Measurements from ENCODE around the gene FHIP1A.
"Not testable (repeated sequence)": the region's sequence is repeated elsewhere in the genome, so short reads cannot be mapped to it uniquely, and the experiment has no call there.

FHIP1A gene

DNA sequence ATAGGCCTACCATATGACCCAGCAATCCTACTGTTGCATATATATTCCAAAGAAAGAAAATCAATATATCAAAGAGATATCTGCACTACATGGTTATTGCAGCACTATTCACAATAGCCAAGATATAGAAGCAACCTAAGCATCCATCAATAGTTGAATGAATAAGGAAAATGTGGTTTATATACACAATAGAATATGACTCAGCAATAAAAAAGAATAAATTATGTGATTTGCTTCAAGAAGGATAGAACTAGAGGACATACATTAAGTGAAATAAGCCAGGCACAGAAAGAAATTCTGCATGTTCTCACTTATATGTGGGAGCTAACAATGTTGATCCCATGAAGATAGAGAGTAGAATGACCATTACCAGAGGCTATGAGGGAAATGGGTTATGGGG lies 13.1 kb upstream of the FHIP1A start:
- no peak for DNase-seq (ENCODE audit: low spot score)
- TF ChIP-seq, protein P1, sequence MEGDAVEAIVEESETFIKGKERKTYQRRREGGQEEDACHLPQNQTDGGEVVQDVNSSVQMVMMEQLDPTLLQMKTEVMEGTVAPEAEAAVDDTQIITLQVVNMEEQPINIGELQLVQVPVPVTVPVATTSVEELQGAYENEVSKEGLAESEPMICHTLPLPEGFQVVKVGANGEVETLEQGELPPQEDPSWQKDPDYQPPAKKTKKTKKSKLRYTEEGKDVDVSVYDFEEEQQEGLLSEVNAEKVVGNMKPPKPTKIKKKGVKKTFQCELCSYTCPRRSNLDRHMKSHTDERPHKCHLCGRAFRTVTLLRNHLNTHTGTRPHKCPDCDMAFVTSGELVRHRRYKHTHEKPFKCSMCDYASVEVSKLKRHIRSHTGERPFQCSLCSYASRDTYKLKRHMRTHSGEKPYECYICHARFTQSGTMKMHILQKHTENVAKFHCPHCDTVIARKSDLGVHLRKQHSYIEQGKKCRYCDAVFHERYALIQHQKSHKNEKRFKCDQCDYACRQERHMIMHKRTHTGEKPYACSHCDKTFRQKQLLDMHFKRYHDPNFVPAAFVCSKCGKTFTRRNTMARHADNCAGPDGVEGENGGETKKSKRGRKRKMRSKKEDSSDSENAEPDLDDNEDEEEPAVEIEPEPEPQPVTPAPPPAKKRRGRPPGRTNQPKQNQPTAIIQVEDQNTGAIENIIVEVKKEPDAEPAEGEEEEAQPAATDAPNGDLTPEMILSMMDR (IDR thresholded peaks at IDR 0.05; ENCODE audit: extremely low read depth, missing control alignments): no peak

DNA sequence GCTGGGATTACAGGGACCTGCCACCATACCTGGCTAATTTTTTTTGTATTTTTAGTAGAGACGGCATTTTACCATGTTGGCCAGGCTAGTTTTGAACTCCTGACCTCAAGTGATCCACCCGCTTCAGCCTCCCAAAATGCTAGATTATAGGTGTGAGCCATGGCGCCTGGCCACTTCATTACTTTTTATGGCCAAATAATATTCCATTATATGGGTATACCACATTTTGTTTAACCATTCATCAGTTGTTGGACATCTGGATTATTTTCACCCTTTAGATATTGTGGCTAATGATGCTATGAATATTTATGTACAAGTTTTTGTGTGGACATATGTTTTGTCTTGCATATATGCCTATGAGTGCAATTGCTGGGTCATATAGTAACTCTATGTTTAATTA lies 8.6 kb upstream of the FHIP1A start:
- no peak for DNase-seq (ENCODE audit: low spot score)
- TF ChIP-seq, protein P1 (IDR thresholded peaks at IDR 0.05; ENCODE audit: extremely low read depth, missing control alignments): no peak

DNA sequence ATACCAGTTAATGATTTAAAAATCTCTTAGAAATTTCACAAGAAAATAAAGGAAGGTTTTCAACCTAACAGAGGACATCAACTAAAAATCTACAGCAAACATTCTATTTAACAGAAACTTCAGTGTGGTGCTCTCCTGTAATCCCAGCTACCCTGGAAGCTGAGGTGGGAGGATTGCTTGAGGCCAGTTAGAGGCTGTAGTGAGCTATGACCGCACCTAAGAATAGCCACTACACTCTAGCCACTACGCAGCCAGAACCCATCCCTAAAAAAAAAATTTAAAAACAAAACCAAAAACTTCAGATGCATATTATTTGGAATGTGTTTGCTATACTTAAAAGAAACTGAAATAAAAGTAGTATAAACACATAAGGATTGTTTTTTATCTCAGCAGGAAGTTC lies 7.2 kb upstream of the FHIP1A start:
- TF ChIP-seq, protein P1 (IDR thresholded peaks at IDR 0.05; ENCODE audit: extremely low read depth, missing control alignments): no peak
- no peak for DNase-seq (ENCODE audit: low spot score)

DNA sequence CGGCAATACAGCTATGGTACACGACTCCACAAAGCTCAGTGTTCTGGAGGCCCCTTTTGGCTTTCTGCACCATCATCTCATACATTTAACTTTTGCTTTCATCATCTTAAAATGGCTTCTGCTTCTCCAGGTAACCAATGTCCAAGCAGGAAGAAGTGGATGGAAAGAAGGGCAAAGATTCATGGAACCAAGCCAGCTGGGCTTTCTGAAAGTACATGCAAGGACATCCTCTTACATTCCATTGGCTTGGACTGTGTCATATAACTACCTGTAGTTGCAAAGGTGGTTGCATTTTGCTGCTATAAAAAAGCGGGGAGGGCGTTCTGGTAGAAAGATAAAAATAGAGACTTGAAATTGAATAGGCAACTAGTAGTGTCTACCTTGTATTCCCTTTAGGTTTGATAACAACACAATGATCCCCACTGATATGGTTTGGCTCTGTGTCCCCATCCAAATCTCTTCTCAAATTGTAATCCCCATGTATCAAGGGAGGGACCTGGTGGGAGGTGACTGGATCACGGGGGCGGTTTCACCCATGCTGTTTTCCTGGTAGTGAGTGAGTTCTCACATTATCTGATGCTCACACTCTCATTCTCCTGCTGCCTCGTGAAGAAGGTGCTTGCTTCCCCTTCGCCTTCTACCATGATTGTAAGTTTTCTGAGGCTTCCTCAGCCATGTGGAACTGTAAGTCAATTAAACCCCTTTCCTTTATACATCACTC lies 6.7 kb upstream of the FHIP1A start:
- DNase-seq (ENCODE audit: low spot score): no peak

DNA sequence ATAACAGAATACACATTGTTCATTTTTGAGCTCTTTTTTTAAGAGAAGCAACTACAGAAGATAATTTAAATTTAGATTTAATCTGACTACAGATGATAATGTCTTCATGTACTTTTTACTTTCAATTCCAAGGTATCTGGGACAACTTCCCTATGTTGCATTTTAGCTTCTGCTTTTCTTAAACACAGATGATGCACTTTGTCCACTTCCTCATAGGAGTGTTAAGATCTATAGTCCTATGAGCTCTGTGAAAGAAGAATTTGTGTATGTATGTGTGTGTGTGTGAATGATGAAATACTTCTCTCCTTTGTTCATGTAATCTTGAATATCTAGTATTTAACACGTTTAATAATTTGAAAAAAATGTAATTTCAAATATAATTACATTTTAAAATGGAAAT lies 5.3 kb upstream of the FHIP1A start:
- no peak for DNase-seq (ENCODE audit: low spot score)
- TF ChIP-seq, protein P1 (IDR thresholded peaks at IDR 0.05; ENCODE audit: extremely low read depth, missing control alignments): no peak

More for the DNA sequence above, 6.7 kb upstream of the FHIP1A start:
- TF ChIP-seq, protein P1 (IDR thresholded peaks at IDR 0.05; ENCODE audit: extremely low read depth, missing control alignments): no peak

DNA sequence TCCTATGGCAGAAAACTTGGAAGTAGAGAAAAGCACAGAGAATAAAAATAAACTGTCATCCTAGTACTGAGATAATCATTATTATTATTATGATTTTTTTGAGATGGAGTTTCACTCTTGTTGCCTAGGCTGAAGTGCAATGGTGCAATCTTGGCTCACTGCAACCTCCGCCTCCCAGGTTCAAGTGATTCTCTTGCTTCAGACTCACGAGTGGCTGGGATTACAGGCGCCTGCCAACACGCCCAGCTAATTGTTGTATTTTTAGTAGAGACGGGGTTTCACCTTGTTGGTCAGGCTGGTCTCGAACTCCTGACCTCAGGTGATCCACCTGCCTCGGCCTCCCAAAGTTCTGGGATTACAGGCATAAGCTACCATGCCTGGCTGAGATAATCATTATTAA lies 4.2 kb upstream of the FHIP1A start:
- DNase-seq (ENCODE audit: low spot score): not testable (repeated sequence)

DNA sequence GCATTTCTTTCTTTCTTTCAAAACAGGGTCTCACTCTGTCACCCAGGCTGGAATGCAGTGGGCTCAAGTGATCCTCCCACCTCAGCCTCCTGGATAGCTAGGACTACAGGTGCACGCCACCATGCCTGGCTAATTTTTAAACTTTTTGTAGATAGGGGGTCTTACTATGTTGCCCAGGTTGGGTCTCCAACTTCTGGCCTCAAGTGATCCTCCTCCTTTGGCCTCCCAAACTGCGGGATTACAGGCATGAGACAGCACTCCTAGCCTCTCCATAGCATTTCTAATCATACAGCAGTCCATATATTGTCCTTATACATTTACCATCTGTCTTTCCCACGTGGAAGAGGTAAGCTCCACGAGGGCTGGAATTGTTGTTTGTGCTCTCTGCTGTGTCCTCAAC lies 2.0 kb upstream of the FHIP1A start:
- TF ChIP-seq, protein P1 (IDR thresholded peaks at IDR 0.05; ENCODE audit: extremely low read depth, missing control alignments): no peak
- no peak for DNase-seq (ENCODE audit: low spot score)

All from GM20000 (cell line).